ENCODE results near the gene EXOC5.
"Not testable (repeated sequence)": the region's sequence is repeated elsewhere in the genome, so short reads cannot be mapped to it uniquely, and the experiment has no call there.

EXOC5 gene

DNA sequence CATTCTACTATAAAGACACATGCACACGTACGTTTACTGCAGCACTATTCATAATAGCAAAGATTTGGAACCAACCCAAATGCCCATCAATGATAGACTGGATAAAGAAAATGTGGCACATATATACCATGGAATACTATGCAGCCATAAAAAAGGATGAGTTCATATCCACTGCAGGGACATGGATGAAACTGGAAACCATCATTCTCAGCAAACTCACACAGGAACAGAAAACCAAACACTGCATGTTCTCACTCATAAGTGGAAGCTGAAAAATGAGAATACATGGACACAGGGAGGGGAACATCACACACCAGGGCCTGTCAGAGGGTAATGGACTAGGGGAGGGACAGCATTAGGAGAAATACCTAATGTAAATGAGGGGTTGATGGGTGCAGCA lies 10.5 kb downstream of the EXOC5 start:
- DNase-seq, result not testable (repeated sequence)

- no peak for DNase-seq
Measured at GRCh38 chr14:57254884-57255283, 13.8 kb downstream of the EXOC5 start.

DNA sequence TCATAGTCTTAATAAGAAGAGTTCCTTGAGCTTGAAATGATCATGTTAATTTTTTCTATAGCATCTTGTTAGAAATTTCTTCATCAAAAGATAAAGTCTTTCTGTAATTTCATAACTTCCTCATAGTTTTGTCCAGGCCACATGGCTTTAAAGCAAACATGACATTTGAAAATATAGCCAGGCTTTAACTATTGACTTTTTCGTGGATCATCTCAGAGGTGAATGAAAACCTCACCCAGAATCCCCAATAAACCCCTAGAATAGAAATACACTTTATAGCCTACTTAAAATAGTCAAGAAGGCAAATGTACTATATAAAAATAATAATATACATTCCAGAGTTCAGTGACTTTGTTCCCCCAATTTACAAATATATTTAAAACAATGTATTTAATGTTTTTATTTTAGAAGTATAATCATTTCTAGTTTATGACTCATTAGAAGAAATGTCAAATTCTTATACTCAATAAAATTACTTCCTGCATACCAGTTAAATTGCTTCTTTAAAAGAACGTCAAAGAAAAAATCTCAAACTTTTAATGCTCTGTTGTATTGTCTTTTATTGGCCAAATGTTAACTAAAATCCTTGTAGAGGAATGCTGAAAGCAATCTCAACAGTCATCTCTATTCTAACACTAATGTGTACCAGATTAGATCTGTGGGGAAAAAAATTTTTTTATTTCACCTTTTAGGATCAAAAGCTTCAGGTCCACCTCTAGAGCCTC lies 21.6 kb downstream of the EXOC5 start:
- DNase-seq, result no peak

DNA sequence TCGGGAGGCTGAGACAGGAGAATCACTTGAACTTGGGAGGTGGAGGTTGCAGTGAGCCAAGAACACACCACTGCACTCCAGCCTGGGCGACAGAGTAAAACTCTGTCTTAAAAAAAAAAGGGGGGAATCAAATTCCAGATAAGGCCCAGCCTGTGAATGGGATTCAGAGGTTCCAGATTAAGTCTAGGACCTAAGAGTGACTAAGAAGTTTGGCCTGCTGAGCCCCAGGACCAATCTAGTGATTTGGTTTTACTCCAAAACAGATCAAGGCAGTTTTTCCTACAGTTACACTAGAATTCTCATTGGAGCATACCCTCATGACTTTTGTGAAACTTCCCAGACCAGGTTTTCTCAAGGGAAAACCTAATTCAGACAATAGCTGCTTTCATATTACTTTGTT lies 22.8 kb downstream of the EXOC5 start:
- no peak for DNase-seq

- no peak for DNase-seq
Measured at GRCh38 chr14:57244106-57244505, 24.6 kb downstream of the EXOC5 start.

DNA sequence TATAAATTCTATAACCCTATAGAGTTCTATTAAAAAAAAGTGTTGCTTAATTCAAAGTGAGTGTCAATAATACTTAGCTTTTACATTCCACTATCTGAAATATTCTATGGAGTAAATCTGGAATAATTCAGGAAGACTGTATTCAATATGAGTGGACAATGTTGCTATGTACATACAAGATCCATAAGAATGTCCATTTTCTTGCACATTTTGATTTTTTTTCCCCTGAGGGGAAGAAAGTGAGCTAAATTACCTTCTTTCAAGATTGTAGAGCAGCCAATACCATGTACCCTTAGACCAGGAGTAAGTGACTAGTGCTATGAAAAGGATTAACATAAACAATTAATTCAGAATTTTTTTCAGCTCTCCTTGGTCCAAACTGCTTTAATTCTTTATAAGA lies 25.4 kb downstream of the EXOC5 start:
- DNase-seq, result no peak

GRCh38 chr14:57240115-57240514 lies 28.6 kb downstream of the EXOC5 start:
- not testable (repeated sequence) for DNase-seq

- DNase-seq, result no peak
Measured at GRCh38 chr14:57232006-57232405, 36.7 kb downstream of the EXOC5 start.

GRCh38 chr14:57228320-57228719 lies 40.4 kb downstream of the EXOC5 start:
- DNase-seq, result not testable (repeated sequence)

GRCh38 chr14:57227083-57227482 lies 41.6 kb downstream of the EXOC5 start:
- no peak for DNase-seq

GRCh38 chr14:57221931-57222330 lies 46.8 kb downstream of the EXOC5 start:
- no peak for DNase-seq

- DNase-seq, result no peak
Measured at GRCh38 chr14:57212919-57213318, 55.8 kb downstream of the EXOC5 start.

- DNase-seq, result no peak
Measured at GRCh38 chr14:57209561-57209960, 59.1 kb downstream of the EXOC5 start.

GRCh38 chr14:57205938-57206337 lies 62.8 kb downstream of the EXOC5 start:
- no peak for DNase-seq

GRCh38 chr14:57202672-57203071 lies 66.0 kb downstream of the EXOC5 start:
- DNase-seq, result not testable (repeated sequence)

DNA sequence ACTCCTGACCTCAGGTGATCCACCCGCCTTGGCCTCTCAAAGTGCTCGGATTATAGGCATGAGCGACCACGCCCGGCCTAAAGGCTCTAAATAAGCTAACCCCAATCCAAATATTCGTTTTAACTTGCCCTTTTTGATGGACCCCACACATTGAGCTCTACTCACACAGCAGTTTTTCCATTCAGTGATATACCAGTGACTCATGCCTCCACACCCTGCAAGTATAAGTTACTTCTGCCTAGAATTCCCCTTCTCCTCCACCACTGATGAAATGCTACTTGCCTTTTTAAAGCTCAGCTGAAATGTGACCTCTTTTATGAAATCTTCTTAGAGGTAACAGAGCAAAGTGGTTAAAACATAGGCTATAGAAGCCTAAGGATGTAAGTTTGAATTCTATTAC lies 68.8 kb downstream of the EXOC5 start:
- DNase-seq, result no peak

DNA sequence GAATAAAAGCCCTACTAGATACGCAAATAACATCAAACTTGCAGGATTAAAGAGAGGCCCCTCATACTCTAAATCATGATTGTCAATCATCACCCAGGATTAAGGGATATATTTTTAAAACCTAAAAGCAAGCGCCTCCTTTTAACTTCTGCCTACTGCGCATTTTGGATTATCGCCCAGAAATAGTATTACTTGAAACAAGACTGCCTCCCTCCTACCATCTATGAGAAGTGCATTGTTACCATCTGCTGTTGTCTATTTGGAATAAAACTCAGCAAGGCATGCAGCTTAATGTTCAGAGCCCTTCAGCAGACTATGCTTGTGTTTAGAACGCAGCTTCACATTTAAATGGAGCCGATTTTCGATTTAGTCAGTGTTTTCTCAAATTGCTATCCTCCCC lies 79.6 kb downstream of the EXOC5 start:
- DNase-seq, result no peak

DNA sequence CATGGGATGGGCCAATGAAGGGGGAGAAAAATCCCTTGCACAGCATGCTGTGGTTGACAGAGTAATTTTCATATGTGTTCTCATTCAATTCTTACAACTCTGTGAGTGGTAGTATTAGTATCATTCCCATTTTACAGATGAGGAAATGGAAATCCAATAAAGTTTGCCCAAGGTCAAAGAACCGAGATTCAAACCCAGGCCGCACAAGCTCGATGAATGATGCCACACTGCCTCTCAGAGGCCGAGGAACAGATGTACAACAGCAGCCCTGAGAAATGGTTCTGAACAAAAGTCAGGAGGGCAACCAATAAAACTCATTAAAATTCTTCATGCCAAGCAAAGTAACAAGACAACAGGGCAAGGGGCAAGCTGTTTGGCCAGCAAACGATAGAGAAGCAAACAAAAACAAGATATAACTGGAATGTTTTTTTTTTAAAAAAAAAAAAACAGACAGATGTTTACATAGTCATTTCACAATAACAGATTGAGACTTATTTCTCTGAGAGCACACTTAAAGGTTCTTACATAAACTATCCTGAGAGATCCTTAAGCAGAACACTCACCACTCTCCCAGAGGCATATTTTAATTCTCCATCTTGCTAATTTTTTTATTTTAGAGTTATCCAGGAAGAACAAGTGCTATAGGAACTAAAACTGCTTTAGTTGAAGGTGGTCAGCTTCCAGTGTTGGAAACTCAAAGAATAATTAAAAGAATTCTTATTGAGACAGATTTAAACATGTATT lies 85.8 kb downstream of the EXOC5 start:
- peak; percentile 5 for DNase-seq

- DNase-seq, result no peak
Measured at GRCh38 chr14:57179273-57179672, 89.4 kb downstream of the EXOC5 start.

- no peak for DNase-seq
Measured at GRCh38 chr14:57174466-57174865, 94.2 kb downstream of the EXOC5 start.

DNA sequence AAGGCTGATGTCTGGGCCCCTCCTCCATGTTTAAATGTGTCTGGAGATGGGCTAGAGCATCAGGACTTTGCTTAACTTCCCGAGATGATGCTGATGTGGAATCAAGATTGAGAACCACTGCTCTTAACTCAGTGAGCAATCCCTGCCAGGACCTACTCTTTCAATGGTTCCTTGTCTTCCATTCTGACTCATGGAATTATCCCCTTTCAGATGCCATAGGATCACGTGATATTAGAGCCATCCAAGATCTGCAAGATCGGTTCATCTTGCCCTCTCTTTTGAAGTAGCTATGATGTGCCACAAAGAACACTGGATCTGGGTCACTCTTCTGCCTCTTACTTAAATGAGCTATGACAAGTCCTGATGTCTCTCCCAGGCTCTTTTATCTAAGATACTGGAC lies 96.8 kb downstream of the EXOC5 start:
- no peak for DNase-seq

- no peak for DNase-seq
Measured at GRCh38 chr14:57171363-57171762, 97.3 kb downstream of the EXOC5 start.

DNA sequence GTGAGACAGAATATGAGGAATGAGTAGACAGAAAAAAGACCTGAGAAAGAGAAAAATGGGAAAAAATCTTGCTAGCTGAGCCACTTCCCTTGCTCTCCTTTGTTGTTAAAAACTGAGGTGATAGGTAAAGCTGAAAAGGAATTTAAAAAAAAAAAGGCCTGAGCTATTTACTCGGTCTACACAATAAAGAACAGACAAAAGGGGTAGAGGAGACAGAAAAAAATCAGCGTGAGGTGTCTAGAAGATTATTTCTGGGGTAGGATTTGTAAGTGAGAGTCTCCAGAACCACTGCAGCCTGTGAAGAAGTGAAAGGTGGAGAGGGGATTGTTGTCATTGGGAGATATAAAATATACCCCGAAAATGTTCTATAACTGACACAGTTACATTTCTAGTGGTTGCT lies 98.8 kb downstream of the EXOC5 start:
- no peak for DNase-seq

GRCh38 chr14:57168138-57168679 lies 100.5 kb downstream of the EXOC5 start:
- no peak for DNase-seq
